ENCODE results near the gene DCHS2. TPM values are rescaled to one million over a fixed set of nuclear protein-coding genes. Genes with fewer than 3 reads are reported as not detected.

DCHS2 gene, protein sequence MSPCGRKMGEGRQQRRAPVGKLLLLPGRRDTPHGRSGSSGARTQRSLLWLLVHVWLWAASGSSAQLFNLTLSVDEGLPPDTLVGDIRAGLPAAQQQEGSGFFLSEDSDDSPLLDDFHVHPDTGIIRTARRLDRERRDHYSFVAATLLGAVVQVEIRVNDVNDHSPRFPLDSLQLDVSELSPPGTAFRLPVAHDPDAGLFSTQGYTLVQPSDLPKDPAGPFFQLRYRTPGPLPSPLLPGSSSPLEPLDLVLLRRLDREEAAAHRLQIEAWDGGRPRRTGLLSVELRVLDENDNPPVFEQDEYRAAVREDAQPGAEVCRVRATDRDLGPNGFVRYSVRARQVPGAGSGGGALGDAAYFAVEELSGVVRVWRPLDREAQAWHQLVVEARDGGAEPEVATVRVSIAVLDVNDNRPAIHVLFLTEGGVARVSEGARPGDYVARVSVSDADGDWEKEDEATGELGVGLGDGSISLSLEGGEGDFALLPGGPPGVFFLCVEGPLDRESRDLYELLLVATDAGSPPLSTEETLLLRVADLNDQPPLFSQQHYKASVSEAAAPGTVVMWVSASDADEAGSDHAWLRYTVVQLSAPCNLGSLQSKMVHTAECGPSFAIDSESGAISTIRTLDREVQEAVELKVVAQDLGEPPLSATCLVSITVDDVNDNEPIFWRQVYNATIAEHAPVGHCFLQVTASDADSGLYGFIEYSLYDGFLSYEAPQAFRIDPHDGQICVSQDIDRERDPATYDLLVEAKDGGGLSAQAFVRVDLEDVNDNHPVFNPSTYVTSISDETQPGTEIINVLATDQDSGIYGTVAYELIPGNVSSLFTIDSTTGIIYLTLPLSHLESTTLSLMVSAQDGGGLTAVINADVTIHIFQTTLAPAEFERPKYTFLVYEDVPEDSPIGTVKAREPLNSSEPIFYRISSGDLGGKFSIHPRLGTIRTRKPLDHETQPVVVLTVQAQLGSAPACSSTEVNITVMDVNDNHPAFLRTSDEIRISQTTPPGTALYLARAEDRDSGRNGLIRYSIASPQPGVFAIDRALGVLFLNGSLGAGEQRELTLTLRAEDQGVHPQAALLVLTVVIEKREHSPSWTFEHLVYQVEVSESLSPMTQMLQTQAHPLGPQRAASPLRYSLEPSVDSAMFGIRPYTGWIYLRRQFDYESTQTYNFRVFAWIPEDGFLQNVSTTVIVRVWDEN (N-terminal part only)
- total RNA-seq = not detected in 2 replicates

DNA sequence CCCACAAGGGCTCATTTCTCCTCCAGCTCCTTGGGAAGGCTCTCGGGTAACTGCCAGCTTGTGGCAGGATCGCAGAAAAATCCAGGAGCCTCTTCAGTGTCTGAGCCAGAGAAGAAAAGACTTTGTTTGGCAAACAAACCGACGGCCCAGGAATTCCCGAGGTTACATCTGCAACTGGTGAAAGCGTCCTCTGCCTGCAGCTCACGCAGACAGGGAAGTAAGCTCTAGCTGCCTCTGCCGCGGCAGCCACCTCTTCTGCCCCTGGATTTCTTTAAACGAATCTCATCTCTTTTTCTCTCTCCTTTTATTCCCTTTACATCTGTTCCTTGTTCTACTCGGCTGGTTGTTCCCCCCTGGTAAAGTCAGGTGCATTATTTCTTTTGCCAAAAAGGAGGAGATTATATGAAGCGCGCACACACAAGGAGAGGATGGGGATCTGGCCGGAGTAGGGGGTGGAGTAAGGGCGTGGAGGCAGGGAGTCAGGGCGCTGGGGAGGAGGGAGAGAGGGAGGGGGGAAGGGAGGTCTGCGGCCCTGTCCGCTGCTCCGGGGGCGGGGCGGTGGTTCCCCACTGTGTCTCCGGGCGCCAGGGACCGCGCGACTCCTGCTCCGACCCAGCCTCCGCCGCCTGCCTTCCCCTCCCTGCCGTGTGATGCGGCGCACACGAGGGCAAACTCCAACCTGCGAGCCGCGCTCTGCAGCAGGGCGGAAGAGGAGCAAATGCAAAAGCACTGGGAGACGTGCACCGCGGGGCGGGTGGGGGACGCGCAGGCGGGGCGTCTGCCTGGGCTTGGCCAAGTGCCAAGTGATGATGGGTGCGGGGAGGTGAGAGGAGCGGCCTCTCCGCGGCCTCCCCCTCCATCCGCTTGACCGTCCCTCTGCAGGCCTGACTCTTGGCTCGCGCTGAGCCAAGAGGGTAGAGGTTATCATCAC, at the start of gene DCHS2:
Gene DCHS2 (minus strand): TSS at position 459 of the 931 bp plus-strand sequence. CDS start 444 bp downstream, at position 15.

Other genes with a start within 250 kb of the DCHS2 start
- gene PLRG1, start 58.6 kb upstream of the DCHS2 start, total RNA-seq = 39.6 and 41.6 TPM in 2 replicates
- gene FGB, start 71.2 kb upstream of the DCHS2 start, total RNA-seq = not detected in 2 replicates
- gene FGA, start 98.9 kb upstream of the DCHS2 start, total RNA-seq = not detected in 2 replicates
- not detected in 2 replicates for gene FGG, start 120.9 kb upstream of the DCHS2 start, total RNA-seq